Esophagus squamous epithelium (tissue), 5 donors: ENCODE results near the gene NSG1. TPM values are rescaled to one million over a fixed set of nuclear protein-coding genes. Genes with fewer than 3 reads are reported as not detected.

Experiments used
- DNase-seq: peaks from one replicate; lab custom pipeline; 2025; lab: John Stamatoyannopoulos, UW
- H3K27ac ChIP-seq, 4 donors: fragments of 200-600 bp; sonication (generic); one replicate each; pipeline ENCODE4 v1.5.1; 2016 to 2019; ENCODE audit warnings: mild to moderate bottlenecking in 1 of 4
- H3K27me3 ChIP-seq, 4 donors: fragments of 200-600 bp; sonication (generic); 1 replicate in 3 of 4; 2 replicates in 1 of 4; pipeline versions ENCODE4 v1.5.1 to v1.6.0; 2017 to 2021; ENCODE audit warnings: antibody characterized with exemption in 1 of 4
- H3K36me3 ChIP-seq, 3 donors: fragments of 200-600 bp; sonication (generic); one replicate each; pipeline ENCODE4 v1.5.1; 2016 to 2019
- H3K4me1 ChIP-seq, 3 donors: fragments of 200-600 bp; sonication (generic); one replicate each; pipeline ENCODE4 v1.5.1; 2017 to 2019
- H3K4me3 ChIP-seq, 4 donors: fragments of 200-600 bp; sonication (generic); 1 replicate in 3 of 4; 2 replicates in 1 of 4; pipeline ENCODE4 v1.5.1; 2016 to 2019; ENCODE audit warnings: mild to moderate bottlenecking in 2 of 4, moderate library complexity in 1 of 4
- H3K9me3 ChIP-seq, 3 donors: fragments of 200-600 bp; sonication (generic); one replicate each; pipeline ENCODE4 v1.5.1; 2016 to 2019
- CTCF ChIP-seq, 6 experiments: fragments of 450-650 bp in 4 of 6; fragments of 200-600 bp in 2 of 6; sonication (generic) in 2 of 6; IDR thresholded peaks; one replicate each; pipeline ENCODE4 v1.5.1; 2016 to 2019; ENCODE audit warnings: antibody characterized with exemption in 6 of 6, mild to moderate bottlenecking in 4 of 6, moderate library complexity in 4 of 6
- POLR2A ChIP-seq, 4 donors: fragments of 450-650 bp; IDR thresholded peaks; one replicate each; pipeline ENCODE4 v1.6.1; 2017; ENCODE audit warnings: antibody characterized with exemption in 4 of 4, mild to moderate bottlenecking in 4 of 4, moderate library complexity in 3 of 4
- WGBS, 2 donors: methylation state at CpG; one replicate each; pipeline ENCODE4 v1.1.5; 2018; 5-methylcytosine and 5-hydroxymethylcytosine counted together
- intact Hi-C: fragments of 100-400 bp; cut with DNase I; formaldehyde crosslinking; loops from one replicate; pipeline ENCODE4 v1.15.0; 2022
- total RNA-seq, 4 donors: library from RNA; depleted of rRNA; stranded (reverse); fragments of >200 nt; gene quantifications; one replicate each; pipeline ENCODE4 v1.1.0, GENCODE V29; 2016
- donor health status: DM: yes; HTN: yes; CAD: no.

Gene NSG1
- total RNA-seq, 4 donors from 2014 or later, result 21.2 to 48.8 (median 37.5) TPM

DNA sequence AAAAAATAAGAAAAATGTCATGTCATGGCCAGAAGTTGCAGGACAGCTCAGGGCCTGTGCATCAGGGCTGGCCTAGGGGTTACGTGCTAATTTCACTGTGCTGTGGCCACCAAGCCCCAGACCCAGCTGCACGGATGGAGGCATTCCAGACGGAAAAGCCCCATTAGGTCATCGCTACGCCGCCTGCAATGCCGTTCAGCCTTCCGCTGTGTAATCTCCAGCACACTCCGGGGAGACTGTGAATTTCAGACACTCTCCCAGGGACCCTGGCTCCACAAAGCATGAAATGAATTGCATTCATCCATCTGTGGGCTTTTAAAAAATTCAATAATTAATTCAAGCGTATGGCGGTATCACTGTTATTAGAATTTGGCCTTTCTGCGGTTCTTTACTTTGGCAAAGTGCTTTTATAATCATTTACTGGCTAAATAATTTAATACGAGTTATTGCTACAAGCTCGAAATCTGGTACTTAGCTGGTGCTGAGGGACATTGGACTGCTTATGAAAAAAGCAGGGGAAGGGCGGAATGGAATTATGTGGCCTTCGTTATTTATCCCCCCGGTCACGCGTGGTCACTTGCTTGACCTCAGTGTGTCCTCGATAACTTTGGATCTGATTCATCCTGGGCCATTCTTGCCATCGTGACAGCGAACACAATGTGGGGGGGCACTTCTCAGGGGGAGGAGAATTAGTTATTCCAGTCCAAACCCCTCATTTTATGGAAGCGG, 9.0 kb upstream of the NSG1 start:
- Histone ChIP-seq H3K27ac (no peak overlapping the region), H3K27me3 (peaks cover 0 to 65% (median 0%) of the 10 kb centered on the region in 4 donors), H3K4me3 (no peak overlapping the region), H3K4me1 (no peaks in the 10 kb centered on the region), H3K9me3 (peaks cover 0 to 7% (median 0%) of the 10 kb centered on the region in 3 donors), H3K36me3 (no peaks in the 10 kb centered on the region)
- TF ChIP-seq POLR2A (IDR thresholded peaks at IDR 0.05) (no peak), CTCF (IDR thresholded peaks at IDR 0.05) (no peak)
- WGBS, 2 donors, result 82 to 83% methylated on average over 22 to 23 of the region's 23 CpGs
- no peak for DNase-seq
- intact Hi-C loops, result no loop called here

GRCh38 chr4:4379540-4380087, 7.3 kb upstream of the NSG1 start:
- TF ChIP-seq CTCF (IDR thresholded peaks at IDR 0.05), result no peak
- no peak for TF ChIP-seq POLR2A (IDR thresholded peaks at IDR 0.05)
- no peak overlapping the region for H3K4me3 ChIP-seq
- no peak for DNase-seq
- H3K36me3 ChIP-seq, result no peaks in the 10 kb centered on the region
- peaks cover 0 to 2% (median 0%) of the 10 kb centered on the region in 3 donors for H3K9me3 ChIP-seq
- H3K27ac ChIP-seq, result no peak overlapping the region
- intact Hi-C loops, result no loop called here
- WGBS, 2 donors, result 31 to 64% methylated on average over 6 of the region's 6 CpGs
- no peaks in the 10 kb centered on the region for H3K4me1 ChIP-seq
- peaks cover 0 to 68% (median 1%) of the 10 kb centered on the region in 4 donors for H3K27me3 ChIP-seq

DNA sequence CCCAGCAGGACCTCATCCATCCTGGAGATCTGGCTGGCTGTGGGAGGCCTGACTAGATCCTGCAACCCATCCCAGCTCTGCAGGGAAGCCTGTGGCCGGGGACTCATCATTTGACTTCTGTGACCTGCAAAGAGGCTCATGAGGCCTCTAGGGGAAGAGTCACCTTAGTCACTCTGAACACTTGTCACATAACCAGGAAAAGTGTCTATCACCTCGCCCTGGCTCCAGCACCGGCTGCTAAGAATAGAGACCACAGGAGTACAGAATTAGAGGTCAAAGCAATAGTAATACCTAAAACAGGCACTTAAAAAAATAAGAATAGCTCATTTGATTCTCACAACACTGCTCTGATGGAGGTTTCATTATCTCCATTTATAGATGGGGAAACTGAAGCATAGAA, 3.8 kb upstream of the NSG1 start:
- Histone ChIP-seq H3K27ac (no peak overlapping the region), H3K4me3 (no peak overlapping the region), H3K4me1 (peaks cover 18 to 28% (median 21%) of the 10 kb centered on the region in 3 donors), H3K36me3 (no peaks in the 10 kb centered on the region), H3K9me3 (no peaks in the 10 kb centered on the region), H3K27me3 (peaks cover 0 to 80% (median 13%) of the 10 kb centered on the region in 4 donors)
- intact Hi-C loops, result no loop called here
- 60 to 100% methylated on average over 1 to 3 of the region's 3 CpGs for WGBS, 2 donors
- TF ChIP-seq POLR2A (IDR thresholded peaks at IDR 0.05) (no peak), CTCF (IDR thresholded peaks at IDR 0.05) (no peak)
- DNase-seq, result no peak

GRCh38 chr4:4384837-4385236, 2.1 kb upstream of the NSG1 start:
- Histone ChIP-seq H3K36me3 (no peaks in the 10 kb centered on the region), H3K4me3 (no peak overlapping the region), H3K27ac (no peak overlapping the region), H3K27me3 (peaks cover 0 to 90% (median 13%) of the 10 kb centered on the region in 4 donors), H3K4me1 (peaks cover 18 to 42% (median 25%) of the 10 kb centered on the region in 3 donors), H3K9me3 (no peaks in the 10 kb centered on the region)
- WGBS, 2 donors, result 56 to 60% methylated on average over 2 to 5 of the region's 5 CpGs
- DNase-seq, result no peak
- intact Hi-C loops, result no loop called here
- TF ChIP-seq POLR2A (IDR thresholded peaks at IDR 0.05) (no peak), CTCF (IDR thresholded peaks at IDR 0.05) (peak in 4 of 6 experiments; percentile 23 to 65 (median 41))

GRCh38 chr4:4385729-4386295, 1.1 kb upstream of the NSG1 start:
- peaks cover 0 to 91% (median 13%) of the 10 kb centered on the region in 4 donors for H3K27me3 ChIP-seq
- intact Hi-C loops, result no loop called here

More at GRCh38 chr4:4385729-4386295, 1.1 kb upstream of the NSG1 start:
- no peaks in the 10 kb centered on the region for H3K36me3 ChIP-seq
- H3K4me3 ChIP-seq, result peak overlapping the region; percentile 44 to 71 (median 58)
- WGBS, 2 donors, result 0% methylated on average over 13 of the region's 38 CpGs; no CpG with 5 or more reads in 1 of the 2 donors
- no peak overlapping the region for H3K27ac ChIP-seq
- DNase-seq, result no peak
- H3K4me1 ChIP-seq, result peaks cover 18 to 42% (median 25%) of the 10 kb centered on the region in 3 donors
- no peaks in the 10 kb centered on the region for H3K9me3 ChIP-seq
- TF ChIP-seq POLR2A (IDR thresholded peaks at IDR 0.05), result no peak
